ENCODE data around the gene EPS8L3.

DNA sequence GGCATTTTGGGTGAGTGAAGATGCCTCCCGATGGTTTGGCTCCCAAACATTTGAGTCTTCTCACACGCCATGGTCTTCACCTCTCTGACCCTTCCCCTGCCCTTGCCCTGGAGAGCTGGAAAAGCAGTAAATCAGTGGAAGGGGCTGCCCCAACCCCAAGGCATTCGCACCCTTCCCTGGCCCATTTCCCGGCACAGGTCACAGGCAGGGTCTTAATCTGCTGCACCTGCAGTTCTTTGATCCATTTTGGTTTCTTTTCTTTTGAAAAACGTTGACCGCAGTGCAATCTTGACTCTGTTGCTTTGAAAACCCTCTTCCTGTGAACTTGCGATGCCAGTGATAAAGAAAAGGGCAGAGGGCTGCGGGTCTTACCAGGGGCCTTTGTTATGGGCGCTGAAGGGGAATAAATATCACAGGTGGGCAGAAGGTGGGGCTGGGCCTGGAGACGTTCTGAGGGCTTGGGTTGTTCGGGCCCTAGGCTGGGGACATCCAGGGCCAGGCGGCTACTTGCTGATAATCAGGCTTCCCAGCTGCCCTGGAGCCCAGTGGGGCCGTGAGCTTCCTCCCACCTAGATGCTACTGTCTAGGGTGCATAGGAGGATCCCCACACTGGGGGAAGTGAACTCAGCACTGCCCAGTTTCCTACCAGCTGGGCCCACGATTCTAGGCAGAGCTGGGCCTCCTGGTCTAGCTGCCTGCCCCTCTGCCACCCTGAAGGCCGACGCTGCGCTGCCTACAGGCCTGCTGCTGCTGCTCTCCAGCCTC is 38.6 kb upstream of the EPS8L3 start:
- TF ChIP-seq, protein P1, sequence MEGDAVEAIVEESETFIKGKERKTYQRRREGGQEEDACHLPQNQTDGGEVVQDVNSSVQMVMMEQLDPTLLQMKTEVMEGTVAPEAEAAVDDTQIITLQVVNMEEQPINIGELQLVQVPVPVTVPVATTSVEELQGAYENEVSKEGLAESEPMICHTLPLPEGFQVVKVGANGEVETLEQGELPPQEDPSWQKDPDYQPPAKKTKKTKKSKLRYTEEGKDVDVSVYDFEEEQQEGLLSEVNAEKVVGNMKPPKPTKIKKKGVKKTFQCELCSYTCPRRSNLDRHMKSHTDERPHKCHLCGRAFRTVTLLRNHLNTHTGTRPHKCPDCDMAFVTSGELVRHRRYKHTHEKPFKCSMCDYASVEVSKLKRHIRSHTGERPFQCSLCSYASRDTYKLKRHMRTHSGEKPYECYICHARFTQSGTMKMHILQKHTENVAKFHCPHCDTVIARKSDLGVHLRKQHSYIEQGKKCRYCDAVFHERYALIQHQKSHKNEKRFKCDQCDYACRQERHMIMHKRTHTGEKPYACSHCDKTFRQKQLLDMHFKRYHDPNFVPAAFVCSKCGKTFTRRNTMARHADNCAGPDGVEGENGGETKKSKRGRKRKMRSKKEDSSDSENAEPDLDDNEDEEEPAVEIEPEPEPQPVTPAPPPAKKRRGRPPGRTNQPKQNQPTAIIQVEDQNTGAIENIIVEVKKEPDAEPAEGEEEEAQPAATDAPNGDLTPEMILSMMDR (IDR thresholded peaks at IDR 0.05) = no peak
- no peak for TF ChIP-seq POLR2A (IDR thresholded peaks at IDR 0.05)
